Subcutaneous adipose tissue (tissue), 4 donors: ENCODE data around the gene DNTT. TPM values are rescaled to one million over a fixed set of nuclear protein-coding genes. Genes with fewer than 3 reads are reported as not detected.

ENCODE experiments used
- CTCF ChIP-seq: fragments of 450-650 bp; IDR thresholded peaks from one replicate; pipeline ENCODE4 v1.5.1; 2016; ENCODE audit warnings: low read depth, mild to moderate bottlenecking, control low read depth, antibody characterized with exemption, moderate library complexity
- total RNA-seq, 4 donors: library from RNA; depleted of rRNA; stranded (reverse); fragments of >200 nt; gene quantifications; one replicate each; pipeline ENCODE4 v1.1.0, GENCODE V29; 2016

Gene DNTT
- total RNA-seq, 4 donors from 2014 or later, result not detected

GRCh38 chr10:96339383-96339782, 35.1 kb downstream of the DNTT start:
- TF ChIP-seq CTCF, result no peak

- no peak for TF ChIP-seq CTCF
Observed at GRCh38 chr10:96339956-96340904, 36.0 kb downstream of the DNTT start.

GRCh38 chr10:96341219-96342182, 37.3 kb downstream of the DNTT start:
- no peak for TF ChIP-seq CTCF

GRCh38 chr10:96342402-96342801, 38.2 kb downstream of the DNTT start:
- no peak for TF ChIP-seq CTCF

- no peak for TF ChIP-seq CTCF
Observed at GRCh38 chr10:96344178-96344577, 39.9 kb downstream of the DNTT start.

GRCh38 chr10:96345222-96345621, 41.0 kb downstream of the DNTT start:
- TF ChIP-seq CTCF, result no peak

- no peak for TF ChIP-seq CTCF
Observed at GRCh38 chr10:96346295-96346694, 42.1 kb downstream of the DNTT start.
